Activated CD8-positive, alpha-beta memory T cell treated with anti-CD3 and anti-CD28 coated beads for 4 hours (primary cell): ENCODE measurements around the gene METTL15.
"Not testable (repeated sequence)": the region's sequence is repeated elsewhere in the genome, so short reads cannot be mapped to it uniquely, and the experiment has no call there.

Experiments
- DNase-seq, 2 donors: peaks; one replicate each; pipeline ENCODE4 v3.0.0-alpha.2; 2020; ENCODE audit warnings: low read depth in 2 of 2

METTL15 gene, protein sequence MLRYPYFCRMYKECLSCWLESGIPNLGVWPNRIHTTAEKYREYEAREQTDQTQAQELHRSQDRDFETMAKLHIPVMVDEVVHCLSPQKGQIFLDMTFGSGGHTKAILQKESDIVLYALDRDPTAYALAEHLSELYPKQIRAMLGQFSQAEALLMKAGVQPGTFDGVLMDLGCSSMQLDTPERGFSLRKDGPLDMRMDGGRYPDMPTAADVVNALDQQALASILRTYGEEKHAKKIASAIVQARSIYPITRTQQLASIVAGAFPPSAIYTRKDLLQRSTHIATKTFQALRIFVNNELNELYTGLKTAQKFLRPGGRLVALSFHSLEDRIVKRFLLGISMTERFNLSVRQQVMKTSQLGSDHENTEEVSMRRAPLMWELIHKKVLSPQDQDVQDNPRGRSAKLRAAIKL

DNA sequence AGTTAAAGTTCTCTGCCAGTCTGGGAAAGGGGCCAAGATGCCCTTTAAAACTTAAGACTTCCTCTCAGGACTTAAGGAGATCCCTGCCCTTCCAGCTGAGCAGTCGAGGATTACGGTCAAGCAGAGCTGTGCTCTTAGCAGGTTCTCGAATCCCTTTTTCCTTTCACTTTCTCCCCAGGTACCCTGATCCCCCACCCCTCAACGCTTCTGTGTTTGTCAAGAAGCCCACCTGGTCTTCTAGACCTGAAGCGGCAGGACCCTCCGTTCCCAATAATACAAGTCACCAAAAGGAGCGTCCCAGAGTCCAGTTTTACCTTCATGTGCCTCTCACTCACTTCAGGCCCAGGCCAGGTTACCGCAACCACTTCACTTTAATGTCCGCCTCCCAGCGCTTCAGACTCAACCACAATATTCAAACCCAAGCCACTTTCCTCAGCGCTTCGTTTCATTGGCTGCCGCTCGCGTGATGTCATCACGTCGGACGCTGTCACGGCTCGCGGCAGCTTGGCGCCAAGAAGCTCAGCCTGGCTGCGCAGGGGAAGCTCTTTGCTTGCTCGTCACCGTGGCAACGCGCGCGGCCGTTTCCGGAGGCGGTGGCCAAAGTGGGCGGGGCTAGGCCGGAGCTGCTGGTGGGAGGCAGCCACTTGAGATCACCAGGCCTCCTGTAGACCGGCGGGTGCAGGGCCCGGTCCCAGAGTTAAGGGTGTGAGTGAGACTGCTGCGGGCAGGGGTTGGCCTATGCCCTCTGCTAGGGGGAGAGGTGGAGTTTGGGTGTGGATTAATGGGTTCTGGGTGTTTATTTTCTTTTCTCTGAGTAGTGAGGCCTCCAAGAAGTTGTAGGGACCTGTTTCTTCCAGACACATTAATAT is at the start of gene METTL15, which contains the start of gene KIF18A:
Gene METTL15, plus strand, starts transcription at position 639 of the 869 bp plus-strand sequence. CDS start 4,947 bp downstream, outside the sequence.
Gene KIF18A, minus strand, starts transcription at position 407 of the 869 bp plus-strand sequence. CDS start 10,209 bp downstream, outside the sequence.
- DNase-seq, result peak; percentile 92 to 94

DNA sequence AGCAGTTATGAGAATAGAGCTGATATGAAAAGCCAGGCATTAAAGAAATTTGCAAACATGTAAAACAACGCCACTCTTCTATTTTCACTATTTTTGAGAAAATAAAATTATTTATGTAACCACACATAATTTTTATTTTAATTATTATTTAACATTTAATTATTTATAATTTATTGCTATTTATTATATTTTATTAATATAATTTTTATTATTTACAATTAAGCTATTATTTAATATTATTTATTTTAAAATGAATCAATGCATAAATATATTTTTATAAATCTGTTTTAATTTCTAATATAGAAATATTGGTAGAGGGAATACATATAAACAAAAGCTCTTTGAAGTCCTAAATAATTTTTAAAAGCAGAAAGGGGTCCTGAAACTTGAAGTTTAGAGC is 36.9 kb upstream of the METTL15 start:
- DNase-seq, result no peak

DNA sequence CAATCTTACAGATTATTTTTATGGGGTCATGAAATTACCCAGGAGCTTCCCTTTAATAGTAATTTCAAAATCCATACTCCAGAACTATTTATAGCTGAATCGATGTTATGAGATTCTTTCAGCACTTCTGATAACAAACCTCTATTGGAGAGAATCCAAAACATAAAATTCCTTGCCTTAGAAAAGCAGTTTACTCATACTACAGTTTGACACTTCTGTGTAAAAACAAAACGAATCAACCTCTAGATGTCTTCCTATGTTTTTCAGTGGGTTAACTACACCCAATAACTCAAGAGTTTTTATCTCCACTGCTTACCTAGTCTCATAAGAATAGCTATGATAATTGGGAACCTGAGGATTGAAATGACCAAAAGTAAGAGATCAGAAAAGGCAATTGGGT is 35.9 kb upstream of the METTL15 start:
- DNase-seq, result no peak

DNA sequence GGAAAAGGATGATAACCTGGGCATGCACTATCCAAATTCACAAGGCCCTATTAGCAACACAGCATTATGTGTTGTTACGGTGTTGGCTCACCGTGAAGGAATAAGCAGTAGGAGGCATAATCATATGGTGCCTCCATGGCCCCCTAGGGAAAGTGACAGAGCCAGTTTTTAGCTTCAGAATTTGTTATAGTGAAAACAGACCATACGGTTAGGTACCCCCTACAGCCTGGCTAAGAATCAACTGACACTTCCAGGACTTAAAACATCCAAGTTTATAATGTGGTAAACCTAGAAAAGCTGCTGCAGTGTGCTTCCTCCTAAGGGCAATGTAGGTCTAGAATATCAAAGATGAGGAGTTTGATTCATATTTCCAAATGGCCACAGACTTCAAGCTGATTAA is 30.7 kb upstream of the METTL15 start:
- no peak for DNase-seq

DNA sequence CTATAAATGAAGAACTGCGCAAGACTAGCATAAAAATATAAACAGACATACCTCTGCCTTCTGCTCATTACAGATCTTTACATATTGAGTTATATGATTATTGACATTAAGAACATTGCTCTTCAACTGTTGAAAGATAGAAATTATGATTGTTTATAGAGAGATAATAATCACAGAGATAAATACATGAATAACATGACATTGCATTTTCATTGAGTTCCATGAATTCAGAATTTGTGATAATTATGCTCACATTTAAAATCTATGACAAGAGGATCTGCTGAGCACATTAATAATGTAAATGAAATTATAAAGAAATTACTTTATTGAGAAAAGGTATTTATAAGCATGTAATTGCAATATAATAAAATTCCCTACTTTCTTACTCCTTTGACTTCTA is 25.1 kb upstream of the METTL15 start:
- DNase-seq, result no peak

DNA sequence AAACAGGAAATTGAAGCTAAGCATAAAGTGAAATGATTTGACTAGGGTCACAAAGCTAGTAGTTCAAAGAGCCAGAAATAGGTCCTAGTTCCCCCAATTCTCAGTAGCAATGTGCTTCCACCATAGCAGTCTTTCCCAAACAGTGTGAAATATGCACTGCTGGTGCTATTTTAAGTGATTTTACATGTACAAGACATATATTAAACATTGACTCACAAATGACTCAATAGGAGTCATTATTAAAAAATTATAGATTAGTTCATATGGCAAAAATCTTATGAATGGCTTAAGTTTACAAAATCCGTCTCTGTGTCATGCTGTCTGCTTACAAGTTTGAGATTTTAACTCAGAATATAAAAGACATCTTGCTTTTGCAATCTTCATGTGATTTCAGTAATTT is 21.6 kb upstream of the METTL15 start:
- no peak for DNase-seq

DNA sequence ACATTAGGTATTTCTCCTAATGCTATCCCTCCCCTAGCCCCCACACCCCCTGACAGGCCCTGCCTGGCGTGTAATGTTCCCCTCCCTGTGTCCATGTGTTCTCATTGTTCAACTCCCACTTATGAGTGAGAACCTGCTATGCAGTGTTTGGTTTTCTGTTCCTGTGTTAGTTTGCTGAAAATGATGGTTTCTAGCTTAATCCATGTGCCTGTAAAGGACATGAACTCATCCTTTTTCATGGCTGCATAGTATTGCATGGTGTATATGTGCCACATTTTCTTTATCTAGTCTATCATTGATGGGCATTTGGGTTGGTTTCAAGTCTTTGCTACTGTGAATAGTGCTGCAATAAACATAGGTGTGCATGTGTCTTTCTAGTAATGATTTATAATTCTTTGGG is 21.0 kb upstream of the METTL15 start:
- DNase-seq, result not testable (repeated sequence)

DNA sequence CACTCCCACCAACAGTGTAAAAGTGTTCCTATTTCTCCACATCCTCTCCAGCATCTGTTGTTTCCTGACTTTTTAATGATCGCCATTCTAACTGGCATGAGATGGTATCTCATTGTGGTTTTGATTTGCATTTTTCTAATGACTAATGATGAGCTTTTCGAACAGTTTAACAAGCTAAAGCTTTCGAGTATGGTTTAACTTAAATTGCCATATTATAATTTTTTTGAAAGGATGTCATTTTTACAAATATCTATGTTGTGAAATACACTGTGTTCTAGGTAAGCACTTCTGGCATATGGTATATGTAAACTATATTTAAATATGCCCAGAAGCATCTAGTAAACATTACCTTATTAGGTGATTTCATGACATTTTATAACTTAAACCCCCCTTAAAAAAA is 20.5 kb upstream of the METTL15 start:
- DNase-seq, result not testable (repeated sequence)

DNA sequence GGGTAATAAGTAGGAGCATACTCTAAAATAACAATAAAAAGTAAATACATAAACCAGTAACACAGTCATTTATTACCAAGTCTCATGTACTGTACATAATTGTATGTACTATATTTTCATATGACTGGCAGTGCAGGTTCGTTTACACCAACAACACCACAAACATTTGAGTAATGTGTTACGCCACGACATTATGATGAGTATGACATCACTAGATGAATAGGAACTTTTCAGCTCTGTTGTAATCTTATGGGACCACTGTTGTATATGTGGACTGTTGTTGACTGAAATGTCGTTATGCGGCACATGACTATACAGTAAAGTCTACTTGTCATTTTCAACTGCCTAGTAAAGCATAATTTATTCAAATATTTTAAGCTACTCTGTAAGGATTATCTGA is 18.8 kb upstream of the METTL15 start:
- DNase-seq, result no peak

DNA sequence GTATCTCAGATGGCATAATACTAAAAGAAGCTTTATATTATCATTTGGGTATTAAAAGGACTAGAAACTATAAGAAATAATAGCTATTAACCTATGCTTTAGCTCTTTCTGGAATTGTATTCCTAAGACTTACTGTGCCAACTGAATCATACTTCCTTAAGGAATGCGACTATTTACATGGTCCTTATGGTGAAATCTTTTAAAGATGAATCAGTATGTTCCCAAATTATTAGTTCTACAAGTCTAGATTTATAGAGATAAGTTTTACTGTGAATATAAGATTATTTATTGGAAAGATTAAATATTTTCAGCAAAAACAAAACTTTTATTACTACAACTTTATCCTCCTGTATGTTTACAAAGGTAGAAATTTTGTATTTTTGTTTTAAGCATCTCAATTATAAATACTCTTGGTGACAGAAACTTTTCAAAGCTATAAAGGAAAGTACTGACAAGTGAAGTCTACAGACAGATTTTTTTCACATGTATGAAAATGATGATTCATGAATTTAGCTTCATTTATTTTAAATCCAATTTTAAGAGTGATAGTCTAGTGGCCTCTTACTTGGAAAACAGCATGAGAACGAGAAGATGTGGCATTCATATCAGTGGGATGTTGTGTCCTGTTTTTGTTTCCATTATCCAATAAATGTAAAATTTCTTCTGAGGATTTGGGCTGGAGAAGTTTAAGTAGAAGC is 18.0 kb upstream of the METTL15 start:
- no peak for DNase-seq

DNA sequence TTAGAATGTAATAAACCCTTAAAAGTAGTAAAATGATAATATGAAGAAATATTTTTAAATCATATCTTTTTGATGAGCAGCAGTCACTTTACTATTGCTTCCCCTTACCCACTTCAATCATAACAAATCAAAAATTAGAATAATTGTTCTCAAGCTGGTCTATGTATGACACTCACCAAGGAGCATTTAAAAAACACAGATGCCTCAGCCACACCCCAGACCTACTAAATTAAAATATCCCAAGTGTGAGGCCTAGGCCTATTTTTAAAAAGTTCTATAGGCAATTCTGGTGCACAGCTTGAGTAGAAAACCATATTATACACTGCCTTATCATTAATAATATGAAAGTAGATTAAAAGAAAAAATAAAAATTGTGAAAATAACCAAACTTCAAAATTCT is 15.4 kb upstream of the METTL15 start:
- DNase-seq, result no peak

DNA sequence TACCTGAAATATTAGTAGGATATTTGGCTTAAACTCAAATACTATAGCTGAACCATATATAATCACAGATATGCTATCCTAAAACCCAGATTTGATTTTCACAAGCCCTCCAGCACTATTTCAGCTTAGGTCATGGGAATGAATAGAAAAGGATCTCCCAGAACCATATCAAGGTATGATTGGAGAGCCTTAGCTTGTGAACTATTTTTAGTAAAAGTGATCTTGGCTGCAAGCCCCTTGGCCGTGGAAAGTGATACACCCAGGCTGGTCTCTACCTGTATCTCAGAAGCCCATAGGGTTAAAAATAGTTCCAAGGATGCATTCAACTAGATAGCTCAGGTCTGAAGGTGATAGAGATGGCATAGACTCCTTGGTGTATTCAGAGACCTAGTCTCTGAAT is 9.9 kb upstream of the METTL15 start:
- DNase-seq, result no peak

DNA sequence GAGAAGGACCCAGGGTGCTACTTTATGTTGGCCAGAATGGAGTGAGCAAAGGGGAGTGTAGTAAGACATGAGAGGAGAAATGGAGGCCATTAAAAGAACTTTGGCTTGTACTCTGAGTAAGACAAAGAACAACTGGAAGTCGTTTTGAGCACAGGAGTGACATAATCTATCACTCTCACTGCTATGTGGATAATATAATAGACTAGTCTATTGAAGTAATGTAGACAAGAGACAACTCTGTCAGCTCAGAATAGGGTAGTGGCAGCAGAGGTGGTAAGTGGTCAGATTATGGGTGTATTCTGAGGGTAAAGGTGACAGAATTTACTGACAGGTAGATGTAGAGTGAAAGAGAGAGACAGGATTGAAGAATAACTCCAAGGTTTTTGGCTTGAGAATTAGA is 8.5 kb upstream of the METTL15 start:
- no peak for DNase-seq

DNA sequence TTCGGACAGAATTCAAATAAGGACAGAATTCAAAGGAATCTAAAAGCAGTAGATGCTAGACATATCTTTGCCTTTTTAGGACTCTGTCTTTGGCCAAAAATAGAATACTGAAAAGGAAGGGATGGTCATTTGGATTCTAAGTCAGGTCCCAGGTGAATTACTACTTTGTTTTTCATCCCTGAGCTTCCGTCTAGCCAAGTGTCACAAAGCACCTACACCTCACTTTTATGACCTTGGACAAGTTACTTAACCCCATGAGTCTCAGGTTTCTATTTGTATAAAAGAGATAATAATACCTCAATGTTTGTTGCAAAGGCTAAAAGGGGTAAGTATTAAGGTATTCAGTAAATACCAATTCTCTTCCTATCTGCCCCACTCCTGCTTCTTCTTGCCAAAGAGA is 7.5 kb upstream of the METTL15 start:
- no peak for DNase-seq

DNA sequence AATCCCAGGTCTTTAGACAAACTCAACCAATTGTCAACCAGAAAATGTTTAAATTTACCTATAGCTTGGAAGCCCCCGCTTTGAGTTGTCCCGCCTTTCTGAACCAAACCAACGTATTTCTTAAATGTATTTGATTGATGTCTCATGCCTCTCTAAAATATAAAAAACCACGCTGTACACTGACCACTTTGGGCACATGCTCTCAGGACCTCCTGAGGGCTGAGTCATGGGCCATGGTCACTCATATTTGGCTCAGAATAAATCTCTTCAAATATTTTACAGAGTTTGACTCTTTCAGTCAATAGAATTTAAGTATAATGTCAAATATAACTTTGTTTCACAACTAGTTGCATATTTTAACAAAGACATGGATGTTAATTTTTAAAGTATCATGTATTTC is 5.9 kb upstream of the METTL15 start:
- DNase-seq, result not testable (repeated sequence)

DNA sequence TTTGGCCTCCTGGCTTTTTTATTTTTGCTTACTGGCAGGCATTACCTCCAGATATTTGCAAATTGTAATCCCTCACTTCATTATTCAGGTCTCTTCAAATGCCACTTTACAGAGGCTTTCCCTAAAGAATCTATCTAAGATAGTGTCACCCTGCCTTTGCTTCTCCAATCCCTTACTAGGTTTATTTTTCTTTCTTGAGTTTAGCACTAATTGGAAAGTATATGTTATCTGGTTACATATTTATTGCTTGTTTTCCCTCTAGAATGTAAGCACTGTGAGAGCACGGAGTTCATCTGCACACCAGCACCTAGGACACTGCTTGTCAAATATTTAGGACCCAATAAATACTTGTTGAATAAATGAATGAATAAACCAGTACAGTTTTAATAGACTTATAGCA is 3.8 kb upstream of the METTL15 start:
- no peak for DNase-seq

DNA sequence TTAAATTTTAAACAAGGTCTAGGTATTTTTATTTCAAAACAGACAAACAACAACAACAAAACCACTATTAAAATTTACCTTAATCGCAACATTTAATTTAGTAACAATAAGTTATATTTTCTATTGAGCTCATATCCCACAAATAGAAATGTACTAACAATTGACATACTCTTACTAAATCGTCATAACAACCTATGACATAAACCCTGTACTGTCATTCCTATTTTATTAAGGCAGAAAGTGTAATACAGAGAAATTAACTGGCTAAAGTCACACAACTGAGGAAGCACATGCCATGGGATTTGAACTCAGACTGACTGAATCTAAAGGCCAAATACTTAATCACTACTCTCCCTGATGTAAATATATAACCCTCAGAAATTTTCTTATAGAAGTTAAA is 3.2 kb upstream of the METTL15 start:
- no peak for DNase-seq

DNA sequence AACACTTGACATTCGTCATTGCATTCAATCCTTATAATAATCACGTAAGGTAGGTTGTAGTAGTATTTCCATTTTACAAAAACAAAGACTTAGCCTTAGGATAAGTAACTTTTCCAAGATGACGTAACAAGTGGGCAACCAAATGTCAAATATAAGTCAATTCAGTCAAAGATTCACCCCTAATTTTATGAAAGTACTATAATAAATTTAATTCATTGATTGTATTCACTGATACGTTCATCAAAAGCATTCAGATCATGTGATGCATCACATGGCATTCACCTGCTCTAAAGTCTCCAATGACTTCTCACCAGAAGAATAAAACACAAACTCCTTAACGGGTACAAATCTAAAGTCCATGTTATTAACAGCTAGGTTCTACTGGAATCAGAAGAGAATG is 2.3 kb upstream of the METTL15 start:
- no peak for DNase-seq

DNA sequence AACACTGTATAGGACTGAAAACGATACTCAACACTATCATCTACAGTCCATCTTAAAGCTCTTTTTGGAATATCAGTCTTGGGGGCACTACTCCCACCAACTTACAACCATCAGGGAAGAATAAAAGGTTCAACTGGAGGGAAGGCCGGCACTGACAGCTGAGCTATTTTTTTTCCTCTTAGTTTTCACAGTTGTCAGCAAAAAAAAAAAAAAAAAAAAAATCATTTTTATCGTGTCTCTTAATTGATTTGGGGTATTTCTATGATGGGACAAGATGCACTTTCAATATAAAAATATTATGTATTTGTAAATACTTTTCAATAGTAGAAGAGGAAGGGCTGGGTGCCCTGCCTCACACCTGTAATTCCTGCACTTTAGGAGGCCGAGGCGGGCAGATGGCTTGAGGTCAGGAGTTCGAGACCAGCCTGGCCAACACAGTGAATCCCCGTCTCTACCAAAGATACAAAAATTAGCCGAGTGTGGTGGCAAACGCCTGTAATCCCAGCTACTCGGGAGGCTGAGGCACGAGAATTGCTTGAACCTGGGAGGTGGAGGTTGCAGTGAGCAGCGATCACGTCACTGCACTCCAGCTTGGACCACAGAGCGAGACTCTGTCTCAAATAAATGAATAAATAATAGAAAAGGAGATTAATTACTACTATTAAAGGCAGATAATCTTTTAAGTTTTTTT is 1.7 kb upstream of the METTL15 start:
- DNase-seq, result no peak

DNA sequence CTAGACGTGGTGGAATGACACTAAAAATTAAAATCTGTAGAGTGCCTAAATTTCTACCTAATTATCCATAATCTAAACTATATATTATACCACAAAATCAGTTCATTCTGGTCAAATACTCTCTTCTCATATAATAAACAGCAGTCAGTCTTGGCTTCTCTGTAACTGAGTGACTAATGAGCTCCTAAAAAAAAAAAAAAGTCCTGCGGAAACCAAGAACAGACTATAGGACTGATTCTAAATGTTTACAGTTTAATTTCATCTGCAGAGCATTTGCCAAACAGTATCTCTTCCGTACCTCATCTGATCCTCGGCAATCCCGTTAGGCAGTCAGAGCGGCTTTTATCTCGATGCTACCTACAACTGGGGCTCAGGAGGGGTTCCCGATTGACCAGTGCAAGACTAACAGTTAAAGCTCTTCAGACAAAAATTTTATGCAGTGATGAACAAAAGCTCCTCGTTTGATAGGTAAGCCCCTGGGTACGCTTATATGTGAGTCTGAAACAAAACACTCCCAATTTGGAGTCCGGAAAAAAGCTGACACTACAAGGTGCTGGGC is 918 bp upstream of the METTL15 start:
- DNase-seq, result no peak

DNA sequence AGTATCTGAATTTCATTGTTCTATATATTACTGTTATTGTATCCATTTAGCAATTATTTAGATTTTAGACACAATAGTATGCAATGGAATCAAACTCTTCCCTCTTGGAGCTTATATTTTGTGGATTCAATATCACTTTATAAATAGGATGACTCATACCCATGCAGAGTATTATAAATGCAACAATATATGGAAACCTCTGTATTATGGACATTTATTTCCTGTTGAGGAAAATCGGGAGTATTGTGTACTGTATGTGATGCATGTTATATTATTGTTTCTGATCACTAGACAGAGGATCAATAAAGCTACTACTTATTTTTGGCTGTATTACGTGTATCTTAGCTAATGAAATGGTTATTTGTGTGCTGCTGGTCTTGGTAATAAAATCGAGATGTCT is 770 bp downstream of the METTL15 start:
- DNase-seq, result no peak
